SK-N-MC (cell line): ENCODE results near the gene HTR3B.
A peak's percentile ranks its signal among the peaks of the same experiment; 100 is the strongest.

Experiments
- DNase-seq: peaks from one replicate; pipeline ENCODE4 v3.0.0-alpha.2; 2011; ENCODE audit warnings: low read depth, low spot score
- H3K27ac ChIP-seq: fragments of 200-600 bp; sonication (generic); 2 replicates; pipeline ENCODE4 v1.5.1; 2016; ENCODE audit warnings: mixed run types
- H3K36me3 ChIP-seq: fragments of 200-600 bp; sonication (generic); 2 replicates; pipeline ENCODE4 v1.6.1; 2017; ENCODE audit warnings: antibody characterized with exemption, low read length, mixed read lengths; ENCODE audit not compliant: insufficient read depth
- H3K4me3 ChIP-seq: fragments of 200-600 bp; sonication (generic); 2 replicates; pipeline ENCODE4 v1.5.1; 2016
- H3K9ac ChIP-seq: fragments of 200-600 bp; sonication (generic); 2 replicates; pipeline ENCODE4 v1.8.0; 2017; ENCODE audit warnings: mixed run types, mixed read lengths; ENCODE audit not compliant: insufficient read length
- H3K9me3 ChIP-seq: fragments of 200-600 bp; sonication (generic); 2 replicates; pipeline ENCODE4 v1.6.1; 2017; ENCODE audit warnings: low read depth, mild to moderate bottlenecking, antibody characterized with exemption, low read length, moderate library complexity, mixed read lengths
- EZH2 ChIP-seq: fragments of 200-600 bp; sonication (generic); IDR thresholded peaks from one replicate; pipeline ENCODE4 v1.6.1; 2017; ENCODE audit warnings: antibody characterized with exemption
- FOXP2 ChIP-seq: optimal IDR thresholded peaks from 2 replicates; pipeline ENCODE3; 2011; ENCODE audit warnings: mild to moderate bottlenecking, moderate library complexity; ENCODE audit not compliant: insufficient read depth; ENCODE audit errors: extremely low read length, control extremely low read depth
- POLR2AphosphoS5 ChIP-seq: IDR thresholded peaks from 2 replicates; pipeline ENCODE4 v1.6.1; 2012; ENCODE audit warnings: mild to moderate bottlenecking, low read depth, low read length, borderline replicate concordance

The HTR3B gene

GRCh38 chr11:113867843-113868503 is 36.6 kb upstream of the HTR3B start:
- DNase-seq, result no peak
- no peaks in the 10 kb centered on the region for H3K36me3 ChIP-seq
- H3K27ac ChIP-seq, result no peak overlapping the region
- TF ChIP-seq EZH2 (no peak), FOXP2 (no peak), POLR2AphosphoS5 (no peak)
- no peaks in the 10 kb centered on the region for H3K9me3 ChIP-seq
- no peak overlapping the region for H3K4me3 ChIP-seq
- no peak overlapping the region for H3K9ac ChIP-seq

GRCh38 chr11:113871336-113871735 is 33.3 kb upstream of the HTR3B start:
- TF ChIP-seq POLR2AphosphoS5 (no peak), FOXP2 (no peak), EZH2 (no peak)

GRCh38 chr11:113873236-113873626 is 31.4 kb upstream of the HTR3B start:
- Histone ChIP-seq H3K9ac (no peak overlapping the region), H3K9me3 (no peaks in the 10 kb centered on the region), H3K36me3 (no peaks in the 10 kb centered on the region), H3K27ac (no peak overlapping the region), H3K4me3 (peak overlapping the region; percentile 30)
- no peak for TF ChIP-seq FOXP2
- no peak for TF ChIP-seq EZH2
- no peak for TF ChIP-seq POLR2AphosphoS5
- DNase-seq, result no peak

More at GRCh38 chr11:113871336-113871735, 33.3 kb upstream of the HTR3B start:
- no peak for DNase-seq
- Histone ChIP-seq H3K4me3 (no peak overlapping the region), H3K9ac (no peak overlapping the region), H3K9me3 (no peaks in the 10 kb centered on the region), H3K27ac (no peak overlapping the region), H3K36me3 (no peaks in the 10 kb centered on the region)

GRCh38 chr11:113874096-113874495 is 30.5 kb upstream of the HTR3B start:
- H3K9me3 ChIP-seq, result no peaks in the 10 kb centered on the region
- no peak overlapping the region for H3K9ac ChIP-seq
- no peak overlapping the region for H3K27ac ChIP-seq
- H3K4me3 ChIP-seq, result peak overlapping the region; percentile 82
- TF ChIP-seq FOXP2 (no peak), POLR2AphosphoS5 (no peak), EZH2 (no peak)
- DNase-seq, result no peak
- H3K36me3 ChIP-seq, result no peaks in the 10 kb centered on the region

GRCh38 chr11:113874581-113875233 is 29.9 kb upstream of the HTR3B start:
- Histone ChIP-seq H3K27ac (no peak overlapping the region), H3K4me3 (peak overlapping the region; percentile 82), H3K9me3 (no peaks in the 10 kb centered on the region), H3K9ac (peak overlapping the region; percentile 73), H3K36me3 (no peaks in the 10 kb centered on the region)
- TF ChIP-seq EZH2, result no peak
- TF ChIP-seq FOXP2, result no peak
- no peak for TF ChIP-seq POLR2AphosphoS5
- no peak for DNase-seq

GRCh38 chr11:113875234-113876073 is 29.1 kb upstream of the HTR3B start, which contains the start of gene USP28:
Gene USP28 (minus strand): TSS chr11:113875572. CDS start chr11:113875501, 71 bp downstream.
- Histone ChIP-seq H3K9ac (peak within 1 kb of the TSS; percentile 73), H3K36me3 (no peaks in the 10 kb centered on the region), H3K27ac (no peak within 1 kb of the TSS), H3K4me3 (peak within 1 kb of the TSS; percentile 82), H3K9me3 (no peaks in the 10 kb centered on the region)
- TF ChIP-seq POLR2AphosphoS5, result peak; percentile 80; the same call in 1 of the 2 replicates
- TF ChIP-seq FOXP2, result no peak
- TF ChIP-seq EZH2, result no peak
- no peak for DNase-seq

GRCh38 chr11:113876074-113876797 is 28.4 kb upstream of the HTR3B start:
- peak overlapping the region; percentile 82 for H3K4me3 ChIP-seq
- H3K27ac ChIP-seq, result no peak overlapping the region
- H3K9ac ChIP-seq, result no peak overlapping the region
- no peak for DNase-seq
- H3K36me3 ChIP-seq, result no peaks in the 10 kb centered on the region
- TF ChIP-seq FOXP2 (no peak), POLR2AphosphoS5 (no peak), EZH2 (no peak)
- no peaks in the 10 kb centered on the region for H3K9me3 ChIP-seq

- Histone ChIP-seq H3K9ac (no peak overlapping the region), H3K36me3 (no peaks in the 10 kb centered on the region), H3K9me3 (no peaks in the 10 kb centered on the region), H3K27ac (no peak overlapping the region), H3K4me3 (no peak overlapping the region)
- no peak for DNase-seq
- no peak for TF ChIP-seq POLR2AphosphoS5
- TF ChIP-seq EZH2, result no peak
Measured at GRCh38 chr11:113876798-113877669, 27.6 kb upstream of the HTR3B start.
